T-helper 2 cell treated with Interferon-gamma antibody and Interleukin-4, amounts not matched to agents 100 ng/mL and 5 ng/mL, for 36 hours (primary cell): ENCODE data around the gene SIGMAR1. TPM values are rescaled to one million over a fixed set of nuclear protein-coding genes. Genes with fewer than 3 reads are reported as not detected.

Source experiments
- intact Hi-C: fragments of 100-400 bp; cut with micrococcal nuclease; formaldehyde crosslinking; loops from one replicate; pipeline ENCODE4 v1.15.1; 2023
- total RNA-seq: library from RNA; stranded (reverse); gene quantifications from 2 replicates; pipeline ENCODE4 v1.2.3, GENCODE V29; 2022

Gene SIGMAR1
- total RNA-seq, 1 donor from 2014 or later, result 83.0 TPM

GRCh38 chr9:34656992-34657391 is 19.4 kb upstream of the SIGMAR1 start:
- intact Hi-C loops, result no loop called here

GRCh38 chr9:34655394-34655793 is 17.8 kb upstream of the SIGMAR1 start:
- intact Hi-C loops, result no loop called here

- intact Hi-C loops, result no loop called here
These were observed 16.9 kb upstream of the SIGMAR1 start for GRCh38 chr9:34654323-34655051.

- intact Hi-C loops, result no loop called here
These were observed 15.8 kb upstream of the SIGMAR1 start for GRCh38 chr9:34653151-34654072.

- intact Hi-C loops, result no loop called here
These were observed 15.0 kb upstream of the SIGMAR1 start for GRCh38 chr9:34652602-34653000.

GRCh38 chr9:34651876-34652601 is 14.5 kb upstream of the SIGMAR1 start, which contains the start of gene IL11RA:
Gene IL11RA, plus strand, starts transcription at chr9:34652185. Its CDS starts 3,033 bp downstream, at chr9:34655218.
- intact Hi-C loops, result no loop called here

- intact Hi-C loops, result no loop called here
These were observed 13.7 kb upstream of the SIGMAR1 start for GRCh38 chr9:34651321-34651720.

- intact Hi-C loops, result no loop called here
These were observed 13.2 kb upstream of the SIGMAR1 start for GRCh38 chr9:34650816-34651215.

- intact Hi-C loops, result no loop called here
These were observed 11.1 kb upstream of the SIGMAR1 start for GRCh38 chr9:34648673-34649072.

GRCh38 chr9:34647651-34648050 is 10.1 kb upstream of the SIGMAR1 start:
- intact Hi-C loops, result loop anchor here (2.0 kb wide), 1 partner anchor 53 kb away; no protein-coding TSS in a partner anchor

GRCh38 chr9:34647084-34647403 is 9.5 kb upstream of the SIGMAR1 start:
- intact Hi-C loops, result loop anchor here (2.0 kb wide), 1 partner anchor 54 kb away; no protein-coding TSS in a partner anchor

- intact Hi-C loops, result loop anchor here (1.0 to 2.0 kb wide), 3 partner anchors 8 to 54 kb away; no protein-coding TSS in a partner anchor
These were observed 8.9 kb upstream of the SIGMAR1 start, which contains the start of gene GALT for GRCh38 chr9:34646211-34647083. Gene GALT, plus strand, starts transcription at chr9:34646675. Its CDS starts 30 bp downstream, at chr9:34646705.

GRCh38 chr9:34644766-34645314 is 7.3 kb upstream of the SIGMAR1 start:
- intact Hi-C loops, result no loop called here

- intact Hi-C loops, result no loop called here
These were observed 5.1 kb upstream of the SIGMAR1 start for GRCh38 chr9:34642679-34643078.

GRCh38 chr9:34639322-34639721 is 1.7 kb upstream of the SIGMAR1 start:
- intact Hi-C loops, result loop anchor here (5.0 kb wide), 2 partner anchors 182 to 262 kb away; partner anchors contain the start of genes DNAI1, FAM219A and MYORG

GRCh38 chr9:34638138-34638445 is 505 bp upstream of the SIGMAR1 start:
- intact Hi-C loops, result loop anchor here (1.0 to 5.0 kb wide), 3 partner anchors 8 to 261 kb away; partner anchors contain the start of genes DNAI1, FAM219A, GALT and MYORG

- intact Hi-C loops, result loop anchor here (1.0 to 5.0 kb wide), 3 partner anchors 28 to 260 kb away; partner anchors contain the start of genes DNAI1, FAM219A and MYORG
These were observed 714 bp downstream of the SIGMAR1 start for GRCh38 chr9:34636791-34637355.

- intact Hi-C loops, result loop anchor here (2.0 to 5.0 kb wide), 3 partner anchors 67 to 258 kb away; partner anchors contain the start of genes DNAI1, FAM219A and MYORG
These were observed 2.0 kb downstream of the SIGMAR1 start for GRCh38 chr9:34635556-34635955.

GRCh38 chr9:34634551-34635248 is 2.9 kb downstream of the SIGMAR1 start:
- intact Hi-C loops, result loop anchor here (1.0 to 5.0 kb wide), 4 partner anchors 22 to 257 kb away; partner anchors contain the start of genes DNAI1, FAM219A, MYORG and RPP25L
